WTC11 (cell line): ENCODE results near the gene SLC7A8. TPM values are rescaled to one million over a fixed set of nuclear protein-coding genes. Genes with fewer than 3 reads are reported as not detected.

Source experiments
- ATAC-seq: fragments of 200-7000 bp; cut with Tn5 transposase; 2 replicates; pipeline ENCODE4 v1.10.0; 2021; ENCODE audit warnings: mild to moderate bottlenecking, moderate library complexity
- CTCF ChIA-PET: fragments of 300-600 bp; sonication (Branson Sonifier 250); formaldehyde crosslinking; loops from one replicate; lab custom pipeline; 2021; ENCODE audit warnings: antibody characterized with exemption; lab: Charles Lee
- POLR2A ChIA-PET: fragments of 350-600 bp; sonication (Branson Sonifier 250); formaldehyde crosslinking; loops from one replicate; lab custom pipeline; 2021; ENCODE audit warnings: antibody characterized with exemption; lab: Charles Lee
- DNase-seq: peaks from one replicate; pipeline ENCODE4 v3.0.0; 2021; ENCODE audit warnings: low spot score
- H3K27ac Mint-ChIP-seq: 2 replicates; pipeline ENCODE4 v1.8.0; 2021; ENCODE audit warnings: mixed read lengths
- H3K27me3 Mint-ChIP-seq: 2 replicates; pipeline ENCODE4 v1.8.0; 2021; ENCODE audit warnings: low read depth, mild to moderate bottlenecking, moderate library complexity, mixed read lengths
- H3K36me3 Mint-ChIP-seq: 2 replicates; pipeline ENCODE4 v1.8.0; 2021; ENCODE audit warnings: mixed read lengths
- H3K4me1 Mint-ChIP-seq: 2 replicates; pipeline ENCODE4 v1.8.0; 2022; ENCODE audit warnings: mixed read lengths
- H3K4me3 Mint-ChIP-seq: 2 replicates; pipeline ENCODE4 v1.8.0; 2021; ENCODE audit warnings: mild to moderate bottlenecking, moderate library complexity, mixed read lengths
- H3K9me3 Mint-ChIP-seq: 2 replicates; pipeline ENCODE4 v1.8.0; 2021; ENCODE audit warnings: mixed read lengths
- GABPB1 ChIP-seq: sonication (generic); formaldehyde crosslinking; IDR thresholded peaks from 2 replicates; pipeline ENCODE4 v1.8.1; 2023; ENCODE audit warnings: mild to moderate bottlenecking, missing genetic modification reagents
- GRHL2 ChIP-seq: fragments of 250-450 bp; sonication (Bioruptor Pico); IDR thresholded peaks from 2 replicates; pipeline ENCODE4 v1.8.0; 2022; ENCODE audit warnings: mild to moderate bottlenecking, moderate library complexity; ENCODE audit not compliant: insufficient replicate concordance, severe bottlenecking
- HMGA2 ChIP-seq: fragments of 250-450 bp; sonication (Bioruptor Pico); IDR thresholded peaks from 2 replicates; pipeline ENCODE4 v1.4.0; 2021; ENCODE audit warnings: mild to moderate bottlenecking, moderate library complexity
- IRF2 ChIP-seq: sonication (generic); formaldehyde crosslinking; IDR thresholded peaks from 2 replicates; pipeline ENCODE4 v1.8.0; 2022; ENCODE audit warnings: low read depth, missing genetic modification reagents, borderline replicate concordance
- JUN ChIP-seq: sonication (generic); formaldehyde crosslinking; IDR thresholded peaks from 2 replicates; pipeline ENCODE4 v1.8.0; 2023; ENCODE audit warnings: mild to moderate bottlenecking, missing genetic modification reagents
- KAT7 ChIP-seq: sonication (generic); formaldehyde crosslinking; IDR thresholded peaks from 2 replicates; pipeline ENCODE4 v1.8.1; 2023; ENCODE audit warnings: missing genetic modification reagents, mild to moderate bottlenecking, borderline replicate concordance
- MXD4 ChIP-seq: fragments of 250-450 bp; sonication (Bioruptor Pico); IDR thresholded peaks from 2 replicates; pipeline ENCODE4 v1.8.0; 2021; ENCODE audit warnings: mild to moderate bottlenecking, moderate library complexity, borderline replicate concordance
- NFYB ChIP-seq: sonication (generic); formaldehyde crosslinking; conservative IDR thresholded peaks from 2 replicates; pipeline ENCODE4 v1.8.0; 2022; ENCODE audit warnings: low read depth, missing genetic modification reagents
- SMAD4 ChIP-seq: sonication (generic); formaldehyde crosslinking; IDR thresholded peaks from 2 replicates; pipeline ENCODE4 v1.8.0; 2022; ENCODE audit warnings: mild to moderate bottlenecking, missing genetic modification reagents
- SP1 ChIP-seq: sonication (generic); formaldehyde crosslinking; conservative IDR thresholded peaks from 2 replicates; pipeline ENCODE4 v1.8.1; 2022; ENCODE audit warnings: missing genetic modification reagents
- TCF7 ChIP-seq: sonication (generic); formaldehyde crosslinking; IDR thresholded peaks from 2 replicates; pipeline ENCODE4 v1.8.0; 2022; ENCODE audit warnings: mild to moderate bottlenecking, low read depth, missing genetic modification reagents, moderate library complexity
- ZBTB21 ChIP-seq: sonication (generic); formaldehyde crosslinking; IDR thresholded peaks from 2 replicates; pipeline ENCODE4 v1.8.1; 2023; ENCODE audit warnings: mild to moderate bottlenecking, missing genetic modification reagents, borderline replicate concordance
- ZNF121 ChIP-seq: sonication (generic); formaldehyde crosslinking; IDR thresholded peaks from 2 replicates; pipeline ENCODE4 v1.8.0; 2023; ENCODE audit warnings: missing genetic modification reagents
- ZNF219 ChIP-seq: sonication (generic); formaldehyde crosslinking; IDR thresholded peaks from 2 replicates; pipeline ENCODE4 v1.8.0; 2023; ENCODE audit warnings: missing genetic modification reagents, mild to moderate bottlenecking, borderline replicate concordance
- ZNF416 ChIP-seq: fragments of 250-450 bp; sonication (Bioruptor Pico); IDR thresholded peaks from 2 replicates; pipeline ENCODE4 v1.9.0; 2021; ENCODE audit warnings: mild to moderate bottlenecking, inconsistent platforms
- total RNA-seq: library from RNA; stranded (reverse); gene quantifications from 3 replicates; pipeline ENCODE4 v1.2.3, GENCODE V29; 2021
- TF ChIP-seq, protein P1 (sequence below): sonication (generic); formaldehyde crosslinking; IDR thresholded peaks from 2 replicates; pipeline ENCODE4 v1.8.0; 2022; ENCODE audit warnings: mild to moderate bottlenecking, missing genetic modification reagents
- TF ChIP-seq, protein P2 (sequence below): sonication (generic); formaldehyde crosslinking; IDR thresholded peaks from 2 replicates; pipeline ENCODE4 v1.8.1; 2022; ENCODE audit warnings: missing genetic modification reagents, borderline replicate concordance
- TF ChIP-seq, protein P3 (sequence below): fragments of 250-450 bp; sonication (Bioruptor Pico); IDR thresholded peaks from 2 replicates; pipeline ENCODE4 v1.8.0; 2021; ENCODE audit warnings: mild to moderate bottlenecking
- TF ChIP-seq, protein P4 (sequence below): sonication (generic); formaldehyde crosslinking; IDR thresholded peaks from 2 replicates; pipeline ENCODE4 v1.8.0; 2023; ENCODE audit warnings: missing genetic modification reagents
- TF ChIP-seq, protein P5 (sequence below): sonication (generic); formaldehyde crosslinking; IDR thresholded peaks from 2 replicates; pipeline ENCODE4 v1.8.0; 2022; ENCODE audit warnings: mild to moderate bottlenecking, missing genetic modification reagents
- TF ChIP-seq, protein P6 (sequence below): sonication (generic); formaldehyde crosslinking; IDR thresholded peaks from 2 replicates; pipeline ENCODE4 v1.8.1; 2023; ENCODE audit warnings: mild to moderate bottlenecking, missing genetic modification reagents
- TF ChIP-seq, protein P7 (sequence below): fragments of 250-450 bp; sonication (Bioruptor Pico); IDR thresholded peaks from 2 replicates; pipeline ENCODE4 v1.9.0; 2021; ENCODE audit warnings: mild to moderate bottlenecking
- TF ChIP-seq, protein P8 (sequence below): sonication (generic); formaldehyde crosslinking; IDR thresholded peaks from 2 replicates; pipeline ENCODE4 v1.8.0; 2023; ENCODE audit warnings: mild to moderate bottlenecking, missing genetic modification reagents
- TF ChIP-seq, protein P9 (sequence below): fragments of 200-600 bp; IDR thresholded peaks from 2 replicates; pipeline ENCODE4 v1.8.0; 2022; ENCODE audit warnings: antibody characterized with exemption

SLC7A8 gene
- total RNA-seq, 1 experiment from 2014 or later: 207 TPM

DNA sequence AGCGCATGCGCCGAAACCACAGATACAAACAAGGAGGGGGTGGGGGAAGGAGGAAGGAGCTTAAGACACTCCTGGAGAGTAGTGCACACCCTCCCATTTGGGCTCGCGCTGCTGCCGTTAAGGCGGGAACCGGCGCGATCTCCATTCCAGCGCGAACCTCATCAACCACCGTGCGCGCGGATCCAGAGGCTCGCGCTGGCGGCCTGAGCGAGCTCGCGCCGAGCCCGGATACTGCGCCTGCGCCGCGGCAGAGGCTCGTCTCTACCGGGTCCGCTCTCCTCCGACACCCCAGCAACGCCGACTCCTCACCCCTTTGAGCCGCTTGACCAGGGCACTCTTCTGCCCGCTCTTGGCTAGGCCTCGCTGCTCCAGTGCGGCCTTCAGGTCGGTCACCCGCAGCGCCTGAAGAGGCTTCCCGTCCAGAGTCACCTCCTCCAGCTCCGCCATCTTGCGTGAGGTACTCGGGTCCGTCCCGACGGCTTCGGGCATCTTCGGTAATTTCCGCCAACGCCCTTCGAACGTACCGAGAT lies 88.7 kb downstream of the SLC7A8 start, which contains the start of gene ACIN1:
TSS of gene ACIN1 (minus strand) at position 471 of the 530 bp plus-strand sequence. CDS start at position 447, 24 bp downstream.
- H3K27me3 Mint-ChIP-seq: no peaks in the 10 kb centered on the region; the same call in 1 of the 2 replicates
- ATAC-seq: peak; percentile 12
- H3K4me1 Mint-ChIP-seq: peaks cover 30% of the 10 kb centered on the region
- ChIA-PET CTCF (interaction anchor here (0.7 to 3.3 kb wide), 36 partner anchors 9 to 524 kb away, joined by 3 to 105 read pairs (median 4); partner anchors contain the start of genes AJUBA, CDH24, CEBPE and CIROP), POLR2A (interaction anchor here (0.7 to 2.7 kb wide), 26 partner anchors 12 to 227 kb away, joined by 3 to 24 read pairs (median 5); partner anchors contain the start of genes BCL2L2, CDH24, PABPN1 and RBM23)
- no peak within 1 kb of the TSS for H3K4me3 Mint-ChIP-seq
- no peak within 1 kb of the TSS for H3K27ac Mint-ChIP-seq
- H3K36me3 Mint-ChIP-seq: peaks cover 52% of the 10 kb centered on the region
- no peaks in the 10 kb centered on the region for H3K9me3 Mint-ChIP-seq
- no peak for DNase-seq
- TF ChIP-seq, protein P1, sequence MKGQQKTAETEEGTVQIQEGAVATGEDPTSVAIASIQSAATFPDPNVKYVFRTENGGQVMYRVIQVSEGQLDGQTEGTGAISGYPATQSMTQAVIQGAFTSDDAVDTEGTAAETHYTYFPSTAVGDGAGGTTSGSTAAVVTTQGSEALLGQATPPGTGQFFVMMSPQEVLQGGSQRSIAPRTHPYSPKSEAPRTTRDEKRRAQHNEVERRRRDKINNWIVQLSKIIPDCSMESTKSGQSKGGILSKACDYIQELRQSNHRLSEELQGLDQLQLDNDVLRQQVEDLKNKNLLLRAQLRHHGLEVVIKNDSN (CRISPR knock-in tag): peak; percentile 48; the same call in 1 of the 2 replicates
- TF ChIP-seq NFYB (CRISPR knock-in tag): no peak
- TF ChIP-seq, protein P2, sequence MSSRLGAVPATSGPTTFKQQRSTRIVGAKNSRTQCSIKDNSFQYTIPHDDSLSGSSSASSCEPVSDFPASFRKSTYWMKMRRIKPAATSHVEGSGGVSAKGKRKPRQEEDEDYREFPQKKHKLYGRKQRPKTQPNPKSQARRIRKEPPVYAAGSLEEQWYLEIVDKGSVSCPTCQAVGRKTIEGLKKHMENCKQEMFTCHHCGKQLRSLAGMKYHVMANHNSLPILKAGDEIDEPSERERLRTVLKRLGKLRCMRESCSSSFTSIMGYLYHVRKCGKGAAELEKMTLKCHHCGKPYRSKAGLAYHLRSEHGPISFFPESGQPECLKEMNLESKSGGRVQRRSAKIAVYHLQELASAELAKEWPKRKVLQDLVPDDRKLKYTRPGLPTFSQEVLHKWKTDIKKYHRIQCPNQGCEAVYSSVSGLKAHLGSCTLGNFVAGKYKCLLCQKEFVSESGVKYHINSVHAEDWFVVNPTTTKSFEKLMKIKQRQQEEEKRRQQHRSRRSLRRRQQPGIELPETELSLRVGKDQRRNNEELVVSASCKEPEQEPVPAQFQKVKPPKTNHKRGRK (CRISPR knock-in tag): no peak
- TF ChIP-seq, protein P3, sequence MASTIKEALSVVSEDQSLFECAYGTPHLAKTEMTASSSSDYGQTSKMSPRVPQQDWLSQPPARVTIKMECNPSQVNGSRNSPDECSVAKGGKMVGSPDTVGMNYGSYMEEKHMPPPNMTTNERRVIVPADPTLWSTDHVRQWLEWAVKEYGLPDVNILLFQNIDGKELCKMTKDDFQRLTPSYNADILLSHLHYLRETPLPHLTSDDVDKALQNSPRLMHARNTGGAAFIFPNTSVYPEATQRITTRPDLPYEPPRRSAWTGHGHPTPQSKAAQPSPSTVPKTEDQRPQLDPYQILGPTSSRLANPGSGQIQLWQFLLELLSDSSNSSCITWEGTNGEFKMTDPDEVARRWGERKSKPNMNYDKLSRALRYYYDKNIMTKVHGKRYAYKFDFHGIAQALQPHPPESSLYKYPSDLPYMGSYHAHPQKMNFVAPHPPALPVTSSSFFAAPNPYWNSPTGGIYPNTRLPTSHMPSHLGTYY (CRISPR knock-in tag): no peak
- TF ChIP-seq TCF7 (CRISPR knock-in tag): no peak
- no peak for TF ChIP-seq IRF2 (CRISPR knock-in tag)
- no peak for TF ChIP-seq SMAD4
- TF ChIP-seq GRHL2 (CRISPR knock-in tag): no peak
- no peak for TF ChIP-seq HMGA2 (CRISPR knock-in tag)
- no peak for TF ChIP-seq ZNF219 (CRISPR knock-in tag)
- TF ChIP-seq, protein P4, sequence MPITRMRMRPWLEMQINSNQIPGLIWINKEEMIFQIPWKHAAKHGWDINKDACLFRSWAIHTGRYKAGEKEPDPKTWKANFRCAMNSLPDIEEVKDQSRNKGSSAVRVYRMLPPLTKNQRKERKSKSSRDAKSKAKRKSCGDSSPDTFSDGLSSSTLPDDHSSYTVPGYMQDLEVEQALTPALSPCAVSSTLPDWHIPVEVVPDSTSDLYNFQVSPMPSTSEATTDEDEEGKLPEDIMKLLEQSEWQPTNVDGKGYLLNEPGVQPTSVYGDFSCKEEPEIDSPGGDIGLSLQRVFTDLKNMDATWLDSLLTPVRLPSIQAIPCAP (CRISPR knock-in tag): peak; percentile 71; the same call in 1 of the 2 replicates
- no peak for TF ChIP-seq ZNF416 (CRISPR knock-in tag)
- no peak for TF ChIP-seq MXD4 (CRISPR knock-in tag)
- no peak; the same call in 1 of the 2 replicates for TF ChIP-seq ZBTB21 (CRISPR knock-in tag)
- TF ChIP-seq, protein P5, sequence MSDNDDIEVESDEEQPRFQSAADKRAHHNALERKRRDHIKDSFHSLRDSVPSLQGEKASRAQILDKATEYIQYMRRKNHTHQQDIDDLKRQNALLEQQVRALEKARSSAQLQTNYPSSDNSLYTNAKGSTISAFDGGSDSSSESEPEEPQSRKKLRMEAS (CRISPR knock-in tag): peak; percentile 81
- peak; percentile 87 for TF ChIP-seq JUN (CRISPR knock-in tag)
- peak; percentile 88 for TF ChIP-seq GABPB1 (CRISPR knock-in tag)
- no peak for TF ChIP-seq SP1
- TF ChIP-seq, protein P6, sequence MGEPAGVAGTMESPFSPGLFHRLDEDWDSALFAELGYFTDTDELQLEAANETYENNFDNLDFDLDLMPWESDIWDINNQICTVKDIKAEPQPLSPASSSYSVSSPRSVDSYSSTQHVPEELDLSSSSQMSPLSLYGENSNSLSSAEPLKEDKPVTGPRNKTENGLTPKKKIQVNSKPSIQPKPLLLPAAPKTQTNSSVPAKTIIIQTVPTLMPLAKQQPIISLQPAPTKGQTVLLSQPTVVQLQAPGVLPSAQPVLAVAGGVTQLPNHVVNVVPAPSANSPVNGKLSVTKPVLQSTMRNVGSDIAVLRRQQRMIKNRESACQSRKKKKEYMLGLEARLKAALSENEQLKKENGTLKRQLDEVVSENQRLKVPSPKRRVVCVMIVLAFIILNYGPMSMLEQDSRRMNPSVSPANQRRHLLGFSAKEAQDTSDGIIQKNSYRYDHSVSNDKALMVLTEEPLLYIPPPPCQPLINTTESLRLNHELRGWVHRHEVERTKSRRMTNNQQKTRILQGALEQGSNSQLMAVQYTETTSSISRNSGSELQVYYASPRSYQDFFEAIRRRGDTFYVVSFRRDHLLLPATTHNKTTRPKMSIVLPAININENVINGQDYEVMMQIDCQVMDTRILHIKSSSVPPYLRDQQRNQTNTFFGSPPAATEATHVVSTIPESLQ (CRISPR knock-in tag): no peak
- TF ChIP-seq ZNF121 (CRISPR knock-in tag): no peak
- no peak for TF ChIP-seq KAT7
- TF ChIP-seq, protein P7, sequence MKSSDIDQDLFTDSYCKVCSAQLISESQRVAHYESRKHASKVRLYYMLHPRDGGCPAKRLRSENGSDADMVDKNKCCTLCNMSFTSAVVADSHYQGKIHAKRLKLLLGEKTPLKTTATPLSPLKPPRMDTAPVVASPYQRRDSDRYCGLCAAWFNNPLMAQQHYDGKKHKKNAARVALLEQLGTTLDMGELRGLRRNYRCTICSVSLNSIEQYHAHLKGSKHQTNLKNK (CRISPR knock-in tag): no peak
- TF ChIP-seq, protein P8, sequence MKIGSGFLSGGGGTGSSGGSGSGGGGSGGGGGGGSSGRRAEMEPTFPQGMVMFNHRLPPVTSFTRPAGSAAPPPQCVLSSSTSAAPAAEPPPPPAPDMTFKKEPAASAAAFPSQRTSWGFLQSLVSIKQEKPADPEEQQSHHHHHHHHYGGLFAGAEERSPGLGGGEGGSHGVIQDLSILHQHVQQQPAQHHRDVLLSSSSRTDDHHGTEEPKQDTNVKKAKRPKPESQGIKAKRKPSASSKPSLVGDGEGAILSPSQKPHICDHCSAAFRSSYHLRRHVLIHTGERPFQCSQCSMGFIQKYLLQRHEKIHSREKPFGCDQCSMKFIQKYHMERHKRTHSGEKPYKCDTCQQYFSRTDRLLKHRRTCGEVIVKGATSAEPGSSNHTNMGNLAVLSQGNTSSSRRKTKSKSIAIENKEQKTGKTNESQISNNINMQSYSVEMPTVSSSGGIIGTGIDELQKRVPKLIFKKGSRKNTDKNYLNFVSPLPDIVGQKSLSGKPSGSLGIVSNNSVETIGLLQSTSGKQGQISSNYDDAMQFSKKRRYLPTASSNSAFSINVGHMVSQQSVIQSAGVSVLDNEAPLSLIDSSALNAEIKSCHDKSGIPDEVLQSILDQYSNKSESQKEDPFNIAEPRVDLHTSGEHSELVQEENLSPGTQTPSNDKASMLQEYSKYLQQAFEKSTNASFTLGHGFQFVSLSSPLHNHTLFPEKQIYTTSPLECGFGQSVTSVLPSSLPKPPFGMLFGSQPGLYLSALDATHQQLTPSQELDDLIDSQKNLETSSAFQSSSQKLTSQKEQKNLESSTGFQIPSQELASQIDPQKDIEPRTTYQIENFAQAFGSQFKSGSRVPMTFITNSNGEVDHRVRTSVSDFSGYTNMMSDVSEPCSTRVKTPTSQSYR (CRISPR knock-in tag): no peak
- TF ChIP-seq, protein P9, sequence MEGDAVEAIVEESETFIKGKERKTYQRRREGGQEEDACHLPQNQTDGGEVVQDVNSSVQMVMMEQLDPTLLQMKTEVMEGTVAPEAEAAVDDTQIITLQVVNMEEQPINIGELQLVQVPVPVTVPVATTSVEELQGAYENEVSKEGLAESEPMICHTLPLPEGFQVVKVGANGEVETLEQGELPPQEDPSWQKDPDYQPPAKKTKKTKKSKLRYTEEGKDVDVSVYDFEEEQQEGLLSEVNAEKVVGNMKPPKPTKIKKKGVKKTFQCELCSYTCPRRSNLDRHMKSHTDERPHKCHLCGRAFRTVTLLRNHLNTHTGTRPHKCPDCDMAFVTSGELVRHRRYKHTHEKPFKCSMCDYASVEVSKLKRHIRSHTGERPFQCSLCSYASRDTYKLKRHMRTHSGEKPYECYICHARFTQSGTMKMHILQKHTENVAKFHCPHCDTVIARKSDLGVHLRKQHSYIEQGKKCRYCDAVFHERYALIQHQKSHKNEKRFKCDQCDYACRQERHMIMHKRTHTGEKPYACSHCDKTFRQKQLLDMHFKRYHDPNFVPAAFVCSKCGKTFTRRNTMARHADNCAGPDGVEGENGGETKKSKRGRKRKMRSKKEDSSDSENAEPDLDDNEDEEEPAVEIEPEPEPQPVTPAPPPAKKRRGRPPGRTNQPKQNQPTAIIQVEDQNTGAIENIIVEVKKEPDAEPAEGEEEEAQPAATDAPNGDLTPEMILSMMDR: no peak
